Activated naive CD8-positive, alpha-beta T cell treated with anti-CD3 and anti-CD28 coated beads for 36 hours (primary cell): Measurements from ENCODE around the gene RTL3. TPM values are rescaled to one million over a fixed set of nuclear protein-coding genes. Genes with fewer than 3 reads are reported as not detected.
"Not testable (repeated sequence)": the region's sequence is repeated elsewhere in the genome, so short reads cannot be mapped to it uniquely, and the experiment has no call there.

Source experiments
- DNase-seq: peaks from one replicate; pipeline ENCODE4 v3.0.0; 2021
- H3K27ac Mint-ChIP-seq: one replicate; pipeline ENCODE4 v1.8.0; 2022; ENCODE audit warnings: mild to moderate bottlenecking, moderate library complexity, mixed read lengths
- H3K27me3 Mint-ChIP-seq: one replicate; pipeline ENCODE4 v1.8.0; 2022; ENCODE audit warnings: mild to moderate bottlenecking, mixed read lengths
- H3K36me3 Mint-ChIP-seq: one replicate; pipeline ENCODE4 v1.8.0; 2021; ENCODE audit warnings: mild to moderate bottlenecking, mixed read lengths
- H3K4me1 Mint-ChIP-seq: one replicate; pipeline ENCODE4 v1.8.0; 2021; ENCODE audit warnings: mixed read lengths
- H3K4me3 Mint-ChIP-seq: one replicate; pipeline ENCODE4 v1.8.0; 2022; ENCODE audit warnings: mild to moderate bottlenecking, moderate library complexity, mixed read lengths
- H3K9me3 Mint-ChIP-seq: one replicate; pipeline ENCODE4 v1.8.0; 2022; ENCODE audit warnings: mixed read lengths
- total RNA-seq, 2 experiments: library from RNA; stranded (reverse); gene quantifications; one replicate each; pipeline ENCODE4 v1.2.3, GENCODE V29; 2021

Gene RTL3
- total RNA-seq, 2 experiments from 2014 or later: not detected

DNA sequence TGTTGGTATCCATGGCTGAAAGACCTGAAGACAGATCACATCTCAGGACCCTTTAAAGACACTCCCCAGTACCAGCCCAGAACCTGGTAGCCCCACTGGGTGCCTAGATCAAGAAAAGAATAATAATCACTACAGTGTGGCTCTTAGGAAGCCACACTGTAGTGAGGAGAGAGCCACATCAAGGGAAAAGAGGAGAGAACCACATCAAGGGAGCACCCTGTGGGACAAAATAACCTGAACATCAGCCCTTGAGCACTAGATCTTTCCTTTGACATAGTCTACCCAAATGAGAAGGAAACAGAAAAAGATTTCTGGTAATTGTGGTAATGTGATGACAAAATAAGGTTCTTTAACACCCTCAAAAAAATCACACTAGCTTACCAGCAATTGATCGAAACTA lies 15.3 kb downstream of the RTL3 start:
- peak; percentile 14 for DNase-seq

GRCh38 chrX:78643096-78643495 lies 16.0 kb downstream of the RTL3 start:
- H3K4me3 Mint-ChIP-seq: no peak overlapping the region
- no peaks in the 10 kb centered on the region for H3K27me3 Mint-ChIP-seq
- H3K4me1 Mint-ChIP-seq: peaks cover 11% of the 10 kb centered on the region
- H3K36me3 Mint-ChIP-seq: peaks cover 18% of the 10 kb centered on the region
- peaks cover 18% of the 10 kb centered on the region for H3K9me3 Mint-ChIP-seq
- H3K27ac Mint-ChIP-seq: no peak overlapping the region
- DNase-seq: no peak

More for the DNA sequence above, 15.3 kb downstream of the RTL3 start:
- Mint-ChIP-seq H3K27ac (peak overlapping the region; percentile 20), H3K4me3 (no peak overlapping the region), H3K27me3 (no peaks in the 10 kb centered on the region), H3K4me1 (peaks cover 11% of the 10 kb centered on the region), H3K36me3 (peaks cover 19% of the 10 kb centered on the region), H3K9me3 (peaks cover 20% of the 10 kb centered on the region)

DNA sequence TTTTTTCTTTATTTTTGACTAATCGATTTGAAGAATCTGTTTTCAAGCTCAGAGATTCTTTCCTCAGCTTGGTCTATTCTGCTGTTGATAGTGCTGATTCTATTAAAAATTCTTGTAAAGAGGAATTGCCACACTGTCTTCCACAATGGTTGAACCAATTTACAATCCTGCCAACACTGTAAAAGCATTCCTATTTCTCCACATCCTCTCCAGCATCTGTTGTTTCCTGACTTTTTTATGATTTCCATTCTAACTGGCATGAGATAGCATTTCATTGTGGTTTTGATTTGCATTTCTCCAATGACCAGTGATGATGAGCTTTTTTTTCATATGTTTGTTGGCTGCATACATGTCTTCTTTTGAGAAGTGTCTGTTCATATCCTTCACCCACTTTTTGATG lies 23.0 kb downstream of the RTL3 start:
- not testable (repeated sequence) for H3K27ac Mint-ChIP-seq, H3K4me3 Mint-ChIP-seq, H3K27me3 Mint-ChIP-seq, H3K4me1 Mint-ChIP-seq, DNase-seq, H3K36me3 Mint-ChIP-seq, H3K9me3 Mint-ChIP-seq

DNA sequence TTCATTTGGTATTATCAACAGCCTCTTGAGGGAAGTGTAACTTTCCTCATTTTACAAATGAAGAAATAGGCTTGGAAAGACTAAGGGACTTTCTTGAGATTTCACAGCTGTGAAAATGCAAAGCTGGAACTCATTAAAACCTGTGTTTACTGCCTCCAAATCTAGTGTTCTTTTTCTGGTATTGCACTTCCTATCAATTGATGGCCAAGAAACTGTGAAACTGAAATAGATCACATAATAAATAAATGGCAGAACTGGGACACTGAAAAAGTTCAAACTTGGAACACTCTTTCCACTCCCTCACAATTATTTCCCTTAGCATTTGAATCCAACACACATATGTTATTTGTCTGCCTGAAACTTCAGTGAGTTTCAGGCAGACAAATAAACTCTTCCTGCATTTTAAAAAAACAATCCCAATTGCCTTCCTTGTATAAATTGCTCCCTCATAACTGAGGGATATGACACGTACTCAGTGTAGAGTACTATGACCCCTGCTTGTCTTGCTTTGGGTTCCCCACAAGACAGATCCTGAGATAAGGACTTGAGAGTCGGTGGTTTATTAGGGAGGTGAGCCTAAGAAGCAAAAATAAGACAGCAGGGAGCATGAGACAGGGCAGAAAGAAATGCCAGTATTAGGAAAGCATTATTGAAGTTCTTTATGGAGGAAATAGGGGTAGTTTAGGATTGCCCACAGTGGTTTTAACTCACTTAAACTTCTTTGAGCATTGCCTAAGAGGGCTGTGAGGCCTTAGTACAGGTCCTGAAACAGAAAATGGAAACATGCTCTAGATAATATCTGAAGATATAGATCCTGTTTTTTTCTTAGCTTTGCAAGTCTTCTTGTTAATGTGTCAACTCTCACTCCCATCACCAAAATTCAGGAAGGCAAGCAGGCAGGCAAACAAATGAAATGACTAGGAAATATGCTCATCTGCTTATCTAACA lies 33.9 kb downstream of the RTL3 start:
- peaks cover 1% of the 10 kb centered on the region for H3K9me3 Mint-ChIP-seq
- H3K4me3 Mint-ChIP-seq: no peak overlapping the region
- H3K4me1 Mint-ChIP-seq: peaks cover 2% of the 10 kb centered on the region
- H3K36me3 Mint-ChIP-seq: no peaks in the 10 kb centered on the region
- no peak for DNase-seq
- no peaks in the 10 kb centered on the region for H3K27me3 Mint-ChIP-seq
- H3K27ac Mint-ChIP-seq: no peak overlapping the region

GRCh38 chrX:78624426-78624825 lies 34.7 kb downstream of the RTL3 start:
- peaks cover 1% of the 10 kb centered on the region for H3K9me3 Mint-ChIP-seq
- H3K4me1 Mint-ChIP-seq: peaks cover 2% of the 10 kb centered on the region
- no peak for DNase-seq
- no peak overlapping the region for H3K27ac Mint-ChIP-seq
- H3K27me3 Mint-ChIP-seq: no peaks in the 10 kb centered on the region
- no peaks in the 10 kb centered on the region for H3K36me3 Mint-ChIP-seq
- no peak overlapping the region for H3K4me3 Mint-ChIP-seq

DNA sequence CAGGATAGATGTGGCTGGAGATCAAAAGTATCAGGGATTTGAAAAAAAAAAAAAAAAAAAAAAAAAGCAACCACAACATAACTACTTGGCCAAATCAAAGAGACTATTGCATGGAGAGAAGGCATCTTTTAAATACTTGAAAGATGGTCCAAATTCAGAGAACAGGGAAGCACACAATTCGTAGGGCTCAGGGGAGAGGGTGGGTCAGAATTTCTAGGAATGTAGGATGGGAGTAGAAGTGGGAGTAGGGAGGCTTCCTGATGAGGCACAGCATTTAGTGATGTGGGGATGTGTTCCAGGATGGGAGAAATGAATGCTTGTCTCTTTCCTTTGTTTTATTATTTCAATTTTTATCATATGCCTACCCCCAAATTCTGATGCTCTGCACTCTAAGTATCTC lies 36.3 kb downstream of the RTL3 start:
- no peaks in the 10 kb centered on the region for H3K36me3 Mint-ChIP-seq
- H3K27ac Mint-ChIP-seq: no peak overlapping the region
- no peaks in the 10 kb centered on the region for H3K27me3 Mint-ChIP-seq

GRCh38 chrX:78619834-78620233 lies 39.3 kb downstream of the RTL3 start:
- Mint-ChIP-seq H3K27me3 (no peaks in the 10 kb centered on the region), H3K9me3 (peaks cover 1% of the 10 kb centered on the region), H3K4me3 (no peak overlapping the region), H3K4me1 (no peaks in the 10 kb centered on the region), H3K36me3 (no peaks in the 10 kb centered on the region), H3K27ac (no peak overlapping the region)
- no peak for DNase-seq

More for the DNA sequence above, 36.3 kb downstream of the RTL3 start:
- Mint-ChIP-seq H3K9me3 (peaks cover 3% of the 10 kb centered on the region), H3K4me3 (no peak overlapping the region), H3K4me1 (peaks cover 2% of the 10 kb centered on the region)
- DNase-seq: no peak

- Mint-ChIP-seq H3K4me3 (no peak overlapping the region), H3K4me1 (no peaks in the 10 kb centered on the region), H3K27me3 (no peaks in the 10 kb centered on the region), H3K9me3 (peaks cover 1% of the 10 kb centered on the region), H3K36me3 (no peaks in the 10 kb centered on the region), H3K27ac (no peak overlapping the region)
- DNase-seq: no peak
Measured at GRCh38 chrX:78618987-78619386, 40.1 kb downstream of the RTL3 start.

DNA sequence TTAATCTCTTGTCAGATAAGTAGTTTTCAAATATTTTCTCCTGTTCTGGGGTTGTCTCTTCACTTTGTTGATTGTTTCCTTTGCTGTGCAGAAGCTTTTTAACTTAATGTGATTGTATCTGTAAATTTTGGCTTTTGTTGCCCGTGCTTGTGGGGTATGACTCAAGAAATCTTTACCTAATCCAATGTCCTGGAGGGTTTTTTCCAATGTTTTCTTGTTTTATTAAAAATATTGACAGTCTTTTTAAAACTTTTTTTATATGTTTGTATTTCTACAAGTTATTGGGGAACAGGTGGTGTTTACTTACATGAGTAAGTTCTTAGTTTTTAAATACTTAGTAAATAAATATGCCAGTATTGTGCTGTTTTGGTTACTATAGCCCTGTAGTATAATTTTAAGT lies 44.9 kb downstream of the RTL3 start:
- no peak for DNase-seq
- no peak overlapping the region for H3K27ac Mint-ChIP-seq
- no peak overlapping the region for H3K4me3 Mint-ChIP-seq
- H3K4me1 Mint-ChIP-seq: no peaks in the 10 kb centered on the region
- no peaks in the 10 kb centered on the region for H3K36me3 Mint-ChIP-seq
- peaks cover 1% of the 10 kb centered on the region for H3K9me3 Mint-ChIP-seq
- no peaks in the 10 kb centered on the region for H3K27me3 Mint-ChIP-seq

Other genes with a start within 250 kb of the RTL3 start
- gene LPAR4, start 88.4 kb upstream of the RTL3 start, total RNA-seq: not detected